ENCODE measurements around the gene RPS6KA5. TPM values are rescaled to one million over a fixed set of nuclear protein-coding genes. Genes with fewer than 3 reads are reported as not detected.

RPS6KA5 gene
- total RNA-seq, 1 experiment from 2014 or later = 3.8 TPM

- no peaks in the 10 kb centered on the region for H3K27me3 ChIP-seq (ENCODE audit: insufficient read depth, low read length)
- no peak overlapping the region for H2AK5ac ChIP-seq (ENCODE audit: insufficient read length, low read length)
- H3K4ac ChIP-seq (ENCODE audit: low read depth, low read length) = no peak overlapping the region
- H4K20me1 ChIP-seq (ENCODE audit: control insufficient read depth, insufficient read depth, insufficient read length) = no peaks in the 10 kb centered on the region
- no peak overlapping the region for H2BK15ac ChIP-seq (ENCODE audit: low read depth, low read length)
- H3K23me2 ChIP-seq (ENCODE audit: insufficient read length, low read depth, low read length, poor library complexity, severe bottlenecking) = no peaks in the 10 kb centered on the region
- H2BK120ac ChIP-seq (ENCODE audit: low read depth, low read length, poor library complexity, severe bottlenecking) = no peak overlapping the region
- no peak overlapping the region for H4K8ac ChIP-seq (replicated peaks; ENCODE audit: insufficient read length, low read depth, low read length)
- peaks cover 7 to 8% of the 10 kb centered on the region in 2 experiments for H3K4me1 Mint-ChIP-seq
- no peak overlapping the region for H3K4me2 ChIP-seq (ENCODE audit: insufficient read depth, insufficient read length, low read length)
- no peak overlapping the region for H3K14ac ChIP-seq (ENCODE audit: insufficient read depth, low read length)
- no peak overlapping the region for H3K27ac ChIP-seq (ENCODE audit: insufficient read length, low read depth, low read length)
- H3K79me2 ChIP-seq (ENCODE audit: insufficient read depth, low read length) = no peaks in the 10 kb centered on the region
- H2BK12ac ChIP-seq (ENCODE audit: insufficient read length, low read depth, low read length) = no peak overlapping the region
- no peak overlapping the region for H4K91ac ChIP-seq (ENCODE audit: insufficient read length, low read depth, low read length)
- H3K4me3 Mint-ChIP-seq = no peak overlapping the region
- WGBS (ENCODE audit: extremely low coverage, insufficient read length, low lambda C conversion rate) = no CpG with 5 or more reads among the region's 4 CpGs
- peak overlapping the region in 2 of 3 experiments; percentile 18 to 42; a peak in 3 of 7 replicates for H3K27ac Mint-ChIP-seq
- no peaks in the 10 kb centered on the region for H3K27me3 Mint-ChIP-seq (ENCODE audit: low read depth)
- DNase-seq = no peak
- H2AFZ ChIP-seq (ENCODE audit: low read length) = no peak overlapping the region
- H2BK5ac ChIP-seq (ENCODE audit: insufficient read length, low read length) = no peak overlapping the region
- H3K9me3 Mint-ChIP-seq = no peaks in the 10 kb centered on the region
- H3K18ac ChIP-seq (ENCODE audit: insufficient read length, low read depth, low read length) = no peak overlapping the region
- H3K79me1 ChIP-seq (ENCODE audit: insufficient read depth, low read depth, low read length, poor library complexity, severe bottlenecking) = no peaks in the 10 kb centered on the region
- no peak overlapping the region for H4K5ac ChIP-seq (ENCODE audit: insufficient read length, low read depth, low read length)
- no peak for TF ChIP-seq CTCF (conservative IDR thresholded peaks at IDR 0.05)
- H3K9ac ChIP-seq (ENCODE audit: extremely low read depth, insufficient read length, low read length) = no peak overlapping the region
- peaks cover 3% of the 10 kb centered on the region; the same call in 1 of the 2 replicates for H3K4me1 ChIP-seq (ENCODE audit: insufficient read depth, low read length)
- no peak overlapping the region for H3K23ac ChIP-seq (ENCODE audit: insufficient read length, low read depth, low read length)
- H3T11ph ChIP-seq (ENCODE audit: low read length) = no peak overlapping the region
- H3K36me3 Mint-ChIP-seq (ENCODE audit: insufficient read depth in 1 of 3, low read depth in 3 of 3) = no peaks in the 10 kb centered on the region
- no peak overlapping the region for H3K56ac ChIP-seq (ENCODE audit: insufficient read length, low read depth, low read length)
- no peaks in the 10 kb centered on the region for H3K9me3 ChIP-seq (ENCODE audit: control insufficient read depth, low read depth, low read length)
- H2BK20ac ChIP-seq (ENCODE audit: low read depth, low read length, poor library complexity, severe bottlenecking) = no peak overlapping the region
These were observed 61.1 kb downstream of the RPS6KA5 start for GRCh38 chr14:90999299-90999698.
